OCI-LY1 (cell line): ENCODE results near the gene NEDD4L.

Source experiments
- EZH2 ChIP-seq: fragments of 200-600 bp; sonication (generic), shearing (Covaris generic); IDR thresholded peaks from 2 replicates; pipeline ENCODE4 v1.8.0; 2017; ENCODE audit warnings: borderline replicate concordance, mixed run types, mild to moderate bottlenecking, antibody characterized with exemption, low read length, moderate library complexity, mixed read lengths
- TF ChIP-seq, protein P1 (sequence below): fragments of 200-600 bp; sonication (generic), shearing (Covaris generic); IDR thresholded peaks from 2 replicates; pipeline ENCODE4 v1.5.1; 2017; ENCODE audit warnings: mild to moderate bottlenecking, antibody characterized with exemption, low read length, moderate library complexity, mixed read lengths

DNA sequence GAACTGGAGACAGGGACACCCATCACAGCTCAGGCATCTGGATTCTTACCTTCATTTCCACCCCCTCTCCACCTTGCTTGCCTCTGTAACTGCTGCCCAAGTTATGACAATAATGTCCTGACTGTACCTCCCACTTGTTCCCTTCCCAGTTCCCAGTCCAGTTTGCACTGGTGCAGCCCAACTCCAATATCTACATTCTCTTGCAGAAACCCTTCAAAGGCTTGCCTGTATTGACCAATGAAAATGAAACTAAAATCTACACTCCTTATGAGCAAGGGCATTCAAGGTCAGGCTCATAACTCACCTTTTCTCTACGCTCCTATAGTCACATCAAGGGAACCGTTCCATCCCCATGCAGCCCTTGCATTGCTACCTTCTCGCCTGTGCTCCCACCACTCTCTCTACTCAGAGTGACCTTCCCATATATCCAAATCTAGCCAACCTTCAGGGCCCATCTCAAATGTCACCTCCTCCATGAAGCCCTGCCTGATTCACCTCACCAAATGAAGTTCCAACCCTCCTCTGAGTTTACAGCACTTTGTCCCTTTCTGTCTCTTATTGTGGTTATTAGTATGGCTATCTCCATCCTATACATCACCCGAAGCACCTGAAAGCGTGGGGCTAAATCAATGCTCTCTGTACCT lies 365.9 kb downstream of the NEDD4L start:
- TF ChIP-seq, protein P1, sequence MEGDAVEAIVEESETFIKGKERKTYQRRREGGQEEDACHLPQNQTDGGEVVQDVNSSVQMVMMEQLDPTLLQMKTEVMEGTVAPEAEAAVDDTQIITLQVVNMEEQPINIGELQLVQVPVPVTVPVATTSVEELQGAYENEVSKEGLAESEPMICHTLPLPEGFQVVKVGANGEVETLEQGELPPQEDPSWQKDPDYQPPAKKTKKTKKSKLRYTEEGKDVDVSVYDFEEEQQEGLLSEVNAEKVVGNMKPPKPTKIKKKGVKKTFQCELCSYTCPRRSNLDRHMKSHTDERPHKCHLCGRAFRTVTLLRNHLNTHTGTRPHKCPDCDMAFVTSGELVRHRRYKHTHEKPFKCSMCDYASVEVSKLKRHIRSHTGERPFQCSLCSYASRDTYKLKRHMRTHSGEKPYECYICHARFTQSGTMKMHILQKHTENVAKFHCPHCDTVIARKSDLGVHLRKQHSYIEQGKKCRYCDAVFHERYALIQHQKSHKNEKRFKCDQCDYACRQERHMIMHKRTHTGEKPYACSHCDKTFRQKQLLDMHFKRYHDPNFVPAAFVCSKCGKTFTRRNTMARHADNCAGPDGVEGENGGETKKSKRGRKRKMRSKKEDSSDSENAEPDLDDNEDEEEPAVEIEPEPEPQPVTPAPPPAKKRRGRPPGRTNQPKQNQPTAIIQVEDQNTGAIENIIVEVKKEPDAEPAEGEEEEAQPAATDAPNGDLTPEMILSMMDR: no peak
- no peak for TF ChIP-seq EZH2
